HG02840 (cell line): ENCODE data around the gene ANKHD1.
A peak's percentile ranks its signal among the peaks of the same experiment; 100 is the strongest.

Experiments
- ATAC-seq: cut with Tn5 transposase; IDR thresholded peaks from one replicate; pipeline ENCODE4 v1.9.1; 2021; ENCODE audit warnings: mild to moderate bottlenecking, moderate library complexity, moderate number of reproducible peaks; ENCODE audit not compliant: unreplicated experiment, low FRiP score

The ANKHD1 gene

DNA sequence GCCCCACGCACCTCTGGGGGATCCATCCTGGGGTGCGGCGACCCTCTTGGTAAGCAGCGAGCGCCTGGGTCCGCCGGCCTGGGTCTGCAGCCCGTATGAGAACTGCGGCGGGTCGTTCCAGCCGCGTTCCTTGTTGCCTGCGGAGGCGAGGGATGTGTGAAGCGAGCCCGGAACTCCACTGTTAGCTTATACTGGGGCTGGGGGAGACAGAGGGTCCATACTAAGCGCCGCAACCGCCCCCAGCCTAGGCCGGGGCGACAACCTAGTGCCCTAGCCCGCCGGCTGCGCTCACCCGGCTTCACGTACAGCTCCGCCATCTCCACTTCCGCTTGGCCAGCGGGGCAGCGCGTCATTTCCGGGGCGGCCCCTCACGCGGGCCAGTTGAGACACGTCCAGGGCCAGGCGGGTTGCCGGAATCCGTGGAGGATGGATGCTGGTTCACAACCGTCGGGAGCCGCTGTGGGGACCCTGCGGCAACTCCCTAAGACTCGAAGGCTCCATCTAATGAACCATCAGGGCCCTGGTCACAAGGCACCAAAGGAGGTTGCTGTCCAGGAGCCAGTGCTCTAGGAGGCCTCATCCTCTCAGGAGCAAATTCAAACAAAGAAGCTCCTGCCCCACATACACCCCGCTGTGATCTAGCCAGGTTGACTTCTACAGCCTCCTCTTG is 155.6 kb downstream of the ANKHD1 start, which contains the start of gene SRA1:
Gene SRA1 (minus strand): TSS at position 338 of the 670 bp plus-strand sequence. CDS start 21 bp downstream, at position 317.
- ATAC-seq, result peak; percentile 96

GRCh38 chr5:140557965-140558364 is 156.3 kb downstream of the ANKHD1 start:
- no peak for ATAC-seq

DNA sequence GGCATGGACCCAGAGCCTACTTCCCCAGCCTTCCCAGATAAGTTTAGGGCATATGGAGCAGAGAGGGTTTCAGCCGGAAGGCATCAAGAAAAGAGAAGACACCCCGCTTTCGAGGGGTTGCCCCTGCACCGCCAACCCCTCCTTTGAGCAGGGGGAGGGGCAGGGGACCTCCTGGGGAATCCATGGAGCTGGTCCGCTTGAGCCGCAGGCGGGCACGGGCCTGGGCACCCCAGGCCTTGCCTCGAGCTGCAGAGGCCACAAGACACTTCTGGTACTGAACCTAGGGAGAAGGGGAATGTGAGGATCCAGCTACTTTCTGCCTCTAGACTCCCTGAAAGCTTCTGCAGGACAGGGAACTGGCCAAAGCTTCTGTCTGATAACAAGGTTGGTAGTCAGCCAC is 156.9 kb downstream of the ANKHD1 start:
- no peak for ATAC-seq

DNA sequence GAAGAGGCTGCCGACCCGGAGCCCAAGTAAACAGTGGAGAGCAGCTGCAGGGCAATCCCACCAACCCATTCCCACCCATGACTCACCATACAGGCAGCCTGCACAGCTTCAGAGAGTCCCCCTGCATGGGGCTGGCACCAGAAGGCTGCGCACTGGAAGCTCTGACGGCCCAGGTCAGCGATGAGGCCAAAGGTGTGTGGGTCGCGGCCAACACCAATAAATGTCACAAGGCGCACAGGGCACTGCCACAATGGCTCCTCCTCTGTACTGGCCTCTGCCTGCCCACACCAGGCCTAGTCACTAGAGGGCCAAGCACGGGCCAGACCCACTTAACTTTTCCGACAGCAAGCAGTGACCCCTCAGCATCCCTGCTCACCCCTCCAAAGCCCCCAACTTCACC is 158.6 kb downstream of the ANKHD1 start:
- no peak for ATAC-seq

- ATAC-seq, result no peak
Measured at GRCh38 chr5:140561753-140562523, 160.3 kb downstream of the ANKHD1 start.

- no peak for ATAC-seq
Measured at GRCh38 chr5:140563596-140563995, 162.0 kb downstream of the ANKHD1 start.

GRCh38 chr5:140564196-140565023 is 162.8 kb downstream of the ANKHD1 start, which contains the start of the genes APBB3 and SLC35A4:
Gene APBB3 (minus strand): TSS chr5:140564598. CDS start chr5:140564245, 353 bp downstream.
Gene SLC35A4 (plus strand): TSS chr5:140564828. CDS start chr5:140567170, 2,342 bp downstream.
- peak; percentile 91 for ATAC-seq

GRCh38 chr5:140565024-140565779 is 163.6 kb downstream of the ANKHD1 start:
- no peak for ATAC-seq

GRCh38 chr5:140565780-140566095 is 164.1 kb downstream of the ANKHD1 start:
- ATAC-seq, result no peak

DNA sequence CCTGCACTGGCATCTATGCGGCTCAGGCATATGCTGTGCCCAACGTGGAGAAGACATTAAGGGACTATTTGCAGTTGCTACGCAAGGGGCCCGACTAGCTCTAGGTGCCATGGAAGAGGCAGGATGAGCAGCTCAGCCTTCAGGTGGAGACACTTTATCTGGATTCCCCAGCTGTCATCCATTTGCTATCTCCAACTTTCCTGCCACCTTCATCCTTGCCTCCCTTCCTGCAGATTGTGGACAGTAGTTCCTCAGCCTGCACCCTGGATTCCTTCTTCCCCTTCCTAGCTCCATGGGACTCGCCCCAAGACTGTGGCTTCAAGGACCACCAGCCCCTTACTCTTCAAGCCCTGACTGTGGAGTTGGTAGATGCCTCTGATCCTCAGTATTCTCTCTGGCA is 165.0 kb downstream of the ANKHD1 start:
- no peak for ATAC-seq

DNA sequence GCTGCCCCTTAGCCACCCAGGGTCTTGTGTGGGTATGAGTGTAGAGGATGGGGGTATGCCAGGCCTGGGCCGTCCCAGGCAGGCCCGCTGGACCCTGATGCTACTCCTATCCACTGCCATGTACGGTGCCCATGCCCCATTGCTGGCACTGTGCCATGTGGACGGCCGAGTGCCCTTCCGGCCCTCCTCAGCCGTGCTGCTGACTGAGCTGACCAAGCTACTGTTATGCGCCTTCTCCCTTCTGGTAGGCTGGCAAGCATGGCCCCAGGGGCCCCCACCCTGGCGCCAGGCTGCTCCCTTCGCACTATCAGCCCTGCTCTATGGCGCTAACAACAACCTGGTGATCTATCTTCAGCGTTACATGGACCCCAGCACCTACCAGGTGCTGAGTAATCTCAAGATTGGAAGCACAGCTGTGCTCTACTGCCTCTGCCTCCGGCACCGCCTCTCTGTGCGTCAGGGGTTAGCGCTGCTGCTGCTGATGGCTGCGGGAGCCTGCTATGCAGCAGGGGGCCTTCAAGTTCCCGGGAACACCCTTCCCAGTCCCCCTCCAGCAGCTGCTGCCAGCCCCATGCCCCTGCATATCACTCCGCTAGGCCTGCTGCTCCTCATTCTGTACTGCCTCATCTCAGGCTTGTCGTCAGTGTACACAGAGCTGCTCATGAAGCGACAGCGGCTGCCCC is 165.6 kb downstream of the ANKHD1 start:
- ATAC-seq, result no peak

GRCh38 chr5:140567871-140568270 is 166.2 kb downstream of the ANKHD1 start:
- no peak for ATAC-seq

DNA sequence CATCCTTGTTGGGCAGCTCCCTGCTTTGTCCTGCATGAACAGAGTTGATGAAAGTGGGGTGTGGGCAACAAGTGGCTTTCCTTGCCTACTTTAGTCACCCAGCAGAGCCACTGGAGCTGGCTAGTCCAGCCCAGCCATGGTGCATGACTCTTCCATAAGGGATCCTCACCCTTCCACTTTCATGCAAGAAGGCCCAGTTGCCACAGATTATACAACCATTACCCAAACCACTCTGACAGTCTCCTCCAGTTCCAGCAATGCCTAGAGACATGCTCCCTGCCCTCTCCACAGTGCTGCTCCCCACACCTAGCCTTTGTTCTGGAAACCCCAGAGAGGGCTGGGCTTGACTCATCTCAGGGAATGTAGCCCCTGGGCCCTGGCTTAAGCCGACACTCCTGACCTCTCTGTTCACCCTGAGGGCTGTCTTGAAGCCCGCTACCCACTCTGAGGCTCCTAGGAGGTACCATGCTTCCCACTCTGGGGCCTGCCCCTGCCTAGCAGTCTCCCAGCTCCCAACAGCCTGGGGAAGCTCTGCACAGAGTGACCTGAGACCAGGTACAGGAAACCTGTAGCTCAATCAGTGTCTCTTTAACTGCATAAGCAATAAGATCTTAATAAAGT is 166.9 kb downstream of the ANKHD1 start:
- ATAC-seq, result no peak

GRCh38 chr5:140569197-140569596 is 167.6 kb downstream of the ANKHD1 start:
- ATAC-seq, result no peak

DNA sequence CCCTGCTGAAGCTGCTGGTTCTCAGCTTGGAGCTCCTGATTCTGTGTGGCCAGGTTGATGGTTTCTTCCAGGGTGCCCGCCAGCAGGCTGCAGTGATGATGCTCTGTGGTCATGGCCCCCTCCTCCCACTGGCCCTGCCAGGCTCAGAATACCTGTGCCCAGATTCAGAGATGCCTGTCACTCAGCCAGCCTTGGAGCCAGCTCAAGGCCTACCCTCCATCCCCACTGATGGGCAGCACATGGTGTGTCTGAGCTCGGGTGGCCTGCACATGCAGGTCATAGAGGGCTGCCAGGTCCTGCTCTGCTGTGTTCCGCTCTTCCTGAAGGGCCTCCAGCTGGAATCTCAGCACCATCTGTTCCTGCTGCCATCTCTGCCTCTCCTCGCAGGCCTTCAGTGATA is 168.4 kb downstream of the ANKHD1 start:
- no peak for ATAC-seq

- no peak for ATAC-seq
Measured at GRCh38 chr5:140570488-140570887, 168.9 kb downstream of the ANKHD1 start.

DNA sequence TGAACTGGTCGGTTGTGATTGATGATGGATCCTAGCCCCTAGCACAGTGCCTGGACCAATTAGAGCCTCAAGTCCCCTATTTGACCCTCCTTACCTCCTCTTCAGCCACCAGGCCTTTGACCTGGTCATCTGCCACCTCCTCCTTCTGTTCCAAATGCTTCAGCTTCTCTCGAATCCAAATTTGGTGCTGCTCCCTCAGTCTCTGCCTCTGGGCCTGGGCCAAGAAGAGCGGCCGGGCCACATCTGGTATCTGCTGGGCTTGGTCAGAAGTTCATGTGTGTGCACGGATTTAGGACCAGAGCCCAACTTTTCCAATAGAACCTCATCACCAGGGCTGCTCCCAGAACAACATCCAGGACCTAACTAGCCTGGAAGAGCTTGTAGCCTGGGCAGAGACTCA is 169.5 kb downstream of the ANKHD1 start:
- ATAC-seq, result no peak

DNA sequence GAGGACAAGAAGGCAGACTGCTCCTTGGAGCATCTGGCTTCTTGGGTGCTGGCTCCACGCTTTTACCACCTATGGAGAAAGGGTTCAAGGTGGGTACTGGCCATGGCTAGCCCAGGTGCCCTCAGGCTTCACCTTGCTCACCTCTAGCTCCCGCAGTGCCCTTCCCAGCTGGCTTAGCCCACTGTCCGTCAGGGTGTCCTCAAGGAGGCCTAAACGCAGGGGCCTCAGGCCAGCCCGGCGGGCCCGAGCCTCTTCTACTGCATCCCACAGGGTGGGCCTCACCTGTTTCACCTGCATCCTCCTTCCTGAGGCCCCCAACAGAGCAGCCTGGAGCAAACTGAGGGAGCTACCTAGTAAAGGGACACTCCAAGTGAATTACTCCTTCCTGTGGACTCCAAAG is 172.1 kb downstream of the ANKHD1 start:
- ATAC-seq, result no peak

GRCh38 chr5:140574165-140574564 is 172.5 kb downstream of the ANKHD1 start:
- ATAC-seq, result no peak
